PFSK-1 (cell line): Measurements from ENCODE around the gene PKMYT1.

Source experiments
- FOXP2 ChIP-seq: optimal IDR thresholded peaks from 2 replicates; pipeline ENCODE3; 2011; ENCODE audit warnings: borderline replicate concordance, control low read depth, inconsistent platforms; ENCODE audit not compliant: insufficient read depth; ENCODE audit errors: extremely low read length, extremely low read depth
- POLR2AphosphoS5 ChIP-seq: IDR thresholded peaks from 2 replicates; pipeline ENCODE4 v1.6.1; 2012; ENCODE audit warnings: low read depth, mild to moderate bottlenecking, control low read depth, low read length, moderate library complexity
- REST ChIP-seq, 2 experiments: IDR thresholded peaks; 2 replicates each; pipeline versions ENCODE4 v1.6.1 to v1.8.0; 2011 to 2012; ENCODE audit warnings: low read depth in 2 of 2, low read length in 2 of 2, control low read depth in 1 of 2, inconsistent platforms in 1 of 2, mild to moderate bottlenecking in 1 of 2, moderate library complexity in 1 of 2; ENCODE audit not compliant: insufficient read depth in 1 of 2
- SIN3A ChIP-seq: IDR thresholded peaks from 2 replicates; pipeline ENCODE4 v1.6.1; 2012; ENCODE audit warnings: mild to moderate bottlenecking, low read length, moderate library complexity, borderline replicate concordance; ENCODE audit not compliant: insufficient read depth
- TAF1 ChIP-seq: IDR thresholded peaks from 2 replicates; pipeline ENCODE4 v1.6.1; 2012; ENCODE audit warnings: low read length, control low read depth, borderline replicate concordance; ENCODE audit not compliant: insufficient read depth

Gene PKMYT1

GRCh38 chr16:2933136-2933535 is 47.1 kb downstream of the PKMYT1 start:
- TF ChIP-seq SIN3A (no peak), TAF1 (no peak), REST (IDR thresholded peaks at IDR 0.05; ENCODE audit: insufficient read depth in 1 of 2, low read depth in 2 of 2, low read length in 2 of 2) (no peak)

GRCh38 chr16:2930236-2930635 is 50.0 kb downstream of the PKMYT1 start:
- TF ChIP-seq TAF1 (no peak), SIN3A (no peak), REST (IDR thresholded peaks at IDR 0.05; ENCODE audit: insufficient read depth in 1 of 2, low read depth in 2 of 2, low read length in 2 of 2) (no peak), POLR2AphosphoS5 (no peak), FOXP2 (no peak)

GRCh38 chr16:2929693-2930092 is 50.6 kb downstream of the PKMYT1 start:
- no peak for TF ChIP-seq TAF1

DNA sequence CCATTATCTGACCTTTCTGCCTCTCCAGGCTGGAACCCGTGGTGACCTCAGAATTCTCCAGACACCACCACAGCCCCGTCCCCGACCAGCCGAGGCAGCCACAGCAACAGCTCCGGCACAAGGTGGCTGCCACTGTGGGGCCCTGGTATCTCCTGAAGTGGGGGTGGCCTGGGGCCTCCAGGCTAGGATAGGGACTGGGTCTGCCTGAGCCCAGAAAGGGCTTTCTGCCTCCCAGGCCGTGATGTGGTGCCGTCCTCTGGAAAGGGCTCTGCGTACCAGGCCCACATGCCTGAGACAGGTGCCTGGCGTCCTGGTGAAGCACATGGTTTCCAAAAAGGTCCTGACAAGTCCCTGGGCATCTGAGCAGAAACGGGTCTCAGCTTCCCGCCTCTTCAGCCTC is 51.5 kb downstream of the PKMYT1 start:
- TF ChIP-seq SIN3A (no peak), POLR2AphosphoS5 (no peak), TAF1 (no peak), REST (IDR thresholded peaks at IDR 0.05; ENCODE audit: insufficient read depth in 1 of 2, low read depth in 2 of 2, low read length in 2 of 2) (no peak), FOXP2 (no peak)

DNA sequence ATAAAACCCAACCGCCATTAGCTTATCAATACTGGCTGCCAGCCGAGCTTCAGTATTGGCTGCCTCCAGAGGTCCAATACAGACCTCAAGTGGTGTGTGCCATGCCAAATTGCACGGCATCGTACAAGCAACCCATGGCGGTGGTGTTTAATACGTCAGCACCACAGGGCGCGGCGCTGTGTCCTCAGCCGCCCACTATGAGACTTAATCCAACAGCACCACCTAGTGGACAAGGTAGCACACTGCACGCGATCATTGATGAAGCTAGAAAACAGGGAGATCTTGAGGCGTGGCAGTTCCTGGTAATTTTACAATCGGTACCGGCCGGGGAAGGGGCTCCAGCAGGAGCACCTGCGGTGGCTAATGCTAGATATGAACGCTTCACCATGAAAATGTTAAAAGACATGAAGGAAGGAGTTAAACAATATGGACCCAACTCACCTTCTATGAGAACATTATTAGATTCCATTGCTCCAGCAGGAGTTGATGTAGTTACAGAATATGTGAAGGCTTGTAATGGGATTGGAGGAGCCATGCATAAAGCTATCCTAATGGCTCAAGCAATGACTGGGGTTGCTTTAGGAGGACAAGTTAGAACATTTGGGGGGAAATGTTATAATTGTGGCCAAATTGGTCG is 53.1 kb downstream of the PKMYT1 start:
- TF ChIP-seq SIN3A (no peak), FOXP2 (no peak), POLR2AphosphoS5 (no peak), TAF1 (no peak), REST (IDR thresholded peaks at IDR 0.05; ENCODE audit: insufficient read depth in 1 of 2, low read depth in 2 of 2, low read length in 2 of 2) (no peak)
